Adipocyte (in vitro differentiated cells): ENCODE data around the gene EEFSEC.

Source experiments
- DNase-seq: peaks from one replicate; pipeline ENCODE4 v3.0.0-alpha.2; 2015; ENCODE audit warnings: low read depth
- H3K27me3 ChIP-seq: replicated peaks from 2 replicates; pipeline ENCODE4 v1.7.0; 2013; ENCODE audit warnings: mild to moderate bottlenecking, low read length, moderate library complexity; ENCODE audit not compliant: control insufficient read depth, insufficient read depth
- H3K36me3 ChIP-seq: 2 replicates; pipeline ENCODE4 v1.7.0; 2013; ENCODE audit warnings: low read length, mild to moderate bottlenecking, moderate library complexity; ENCODE audit not compliant: control insufficient read depth, insufficient read depth, severe bottlenecking
- H3K4me1 ChIP-seq: 2 replicates; pipeline ENCODE4 v1.7.0; 2013; ENCODE audit warnings: mild to moderate bottlenecking, low read length, moderate library complexity; ENCODE audit not compliant: control insufficient read depth, insufficient read depth
- H3K4me3 ChIP-seq: 2 replicates; pipeline ENCODE4 v1.7.0; 2013; ENCODE audit warnings: mild to moderate bottlenecking, low read length, moderate library complexity
- H3K9ac ChIP-seq: 2 replicates; pipeline ENCODE4 v1.7.0; 2013; ENCODE audit warnings: mild to moderate bottlenecking, low read length, moderate library complexity
- H3K9me3 ChIP-seq: 2 replicates; pipeline ENCODE4 v1.7.0; 2013; ENCODE audit warnings: mild to moderate bottlenecking, low read length, moderate library complexity; ENCODE audit not compliant: control insufficient read depth

Gene EEFSEC

GRCh38 chr3:128453501-128454309 is 300.4 kb downstream of the EEFSEC start:
- Histone ChIP-seq H3K4me1 (no peaks in the 10 kb centered on the region), H3K9me3 (no peaks in the 10 kb centered on the region), H3K9ac (no peak overlapping the region), H3K36me3 (no peaks in the 10 kb centered on the region), H3K4me3 (no peak overlapping the region), H3K27me3 (peaks cover 79% of the 10 kb centered on the region)
- no peak for DNase-seq

GRCh38 chr3:128454310-128454618 is 301.0 kb downstream of the EEFSEC start:
- Histone ChIP-seq H3K9ac (no peak overlapping the region), H3K27me3 (peaks cover 74% of the 10 kb centered on the region), H3K9me3 (no peaks in the 10 kb centered on the region), H3K4me1 (no peaks in the 10 kb centered on the region), H3K36me3 (no peaks in the 10 kb centered on the region), H3K4me3 (no peak overlapping the region)
- no peak for DNase-seq

DNA sequence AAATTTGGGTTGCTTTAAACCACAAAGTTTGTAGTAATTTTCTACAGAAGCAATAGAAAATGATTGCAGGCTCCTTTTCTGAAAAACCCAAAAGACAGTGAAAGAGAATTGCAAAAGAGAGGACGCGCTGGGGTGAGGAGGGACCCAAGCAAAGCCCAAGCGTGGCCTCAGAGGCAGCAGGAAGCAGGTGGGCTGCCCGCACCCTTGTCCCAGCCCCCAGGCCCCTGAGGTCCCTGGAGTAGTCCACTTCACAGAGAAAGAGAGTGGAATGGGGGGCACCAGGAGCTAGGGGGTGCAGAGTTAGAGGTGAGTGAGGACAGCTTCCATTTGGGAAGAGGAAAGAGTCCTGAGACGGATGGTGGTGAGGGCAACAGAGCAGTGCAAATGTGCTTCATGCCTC is 301.8 kb downstream of the EEFSEC start:
- Histone ChIP-seq H3K9me3 (no peaks in the 10 kb centered on the region), H3K4me3 (no peak overlapping the region), H3K9ac (no peak overlapping the region), H3K27me3 (peaks cover 77% of the 10 kb centered on the region), H3K36me3 (no peaks in the 10 kb centered on the region), H3K4me1 (no peaks in the 10 kb centered on the region)
- no peak for DNase-seq

GRCh38 chr3:128455786-128456748 is 302.8 kb downstream of the EEFSEC start:
- peaks cover 72% of the 10 kb centered on the region for H3K27me3 ChIP-seq
- no peaks in the 10 kb centered on the region for H3K9me3 ChIP-seq
- H3K4me1 ChIP-seq = no peaks in the 10 kb centered on the region
- no peaks in the 10 kb centered on the region for H3K36me3 ChIP-seq
- DNase-seq = no peak
- H3K9ac ChIP-seq = no peak overlapping the region
- no peak overlapping the region for H3K4me3 ChIP-seq

- Histone ChIP-seq H3K9ac (no peak overlapping the region), H3K9me3 (no peaks in the 10 kb centered on the region), H3K27me3 (peaks cover 66% of the 10 kb centered on the region), H3K36me3 (no peaks in the 10 kb centered on the region), H3K4me3 (no peak overlapping the region), H3K4me1 (no peaks in the 10 kb centered on the region)
- DNase-seq = no peak
These were observed 303.8 kb downstream of the EEFSEC start for GRCh38 chr3:128456776-128457715.

GRCh38 chr3:128457937-128458336 is 304.7 kb downstream of the EEFSEC start:
- H3K36me3 ChIP-seq = no peaks in the 10 kb centered on the region
- H3K4me1 ChIP-seq = no peaks in the 10 kb centered on the region
- no peak overlapping the region for H3K9ac ChIP-seq
- H3K27me3 ChIP-seq = peaks cover 58% of the 10 kb centered on the region
- DNase-seq = no peak
- H3K9me3 ChIP-seq = no peaks in the 10 kb centered on the region
- H3K4me3 ChIP-seq = no peak overlapping the region
